GM12875 (cell line): ENCODE measurements around the gene ARHGAP42.

Experiments used
- H3K4me3 ChIP-seq: one replicate; pipeline ENCODE4 v1.5.1; 2011; ENCODE audit warnings: low read depth, low read length, control low read depth
- CTCF ChIP-seq: IDR thresholded peaks from 2 replicates; pipeline ENCODE4 v1.5.1; 2011; ENCODE audit warnings: low read depth, mild to moderate bottlenecking, control low read depth, inconsistent platforms, low read length, moderate library complexity, borderline replicate concordance; ENCODE audit not compliant: insufficient read depth

ARHGAP42 gene

GRCh38 chr11:100785148-100785983 is 98.3 kb downstream of the ARHGAP42 start:
- no peak overlapping the region for H3K4me3 ChIP-seq
- TF ChIP-seq CTCF = no peak

DNA sequence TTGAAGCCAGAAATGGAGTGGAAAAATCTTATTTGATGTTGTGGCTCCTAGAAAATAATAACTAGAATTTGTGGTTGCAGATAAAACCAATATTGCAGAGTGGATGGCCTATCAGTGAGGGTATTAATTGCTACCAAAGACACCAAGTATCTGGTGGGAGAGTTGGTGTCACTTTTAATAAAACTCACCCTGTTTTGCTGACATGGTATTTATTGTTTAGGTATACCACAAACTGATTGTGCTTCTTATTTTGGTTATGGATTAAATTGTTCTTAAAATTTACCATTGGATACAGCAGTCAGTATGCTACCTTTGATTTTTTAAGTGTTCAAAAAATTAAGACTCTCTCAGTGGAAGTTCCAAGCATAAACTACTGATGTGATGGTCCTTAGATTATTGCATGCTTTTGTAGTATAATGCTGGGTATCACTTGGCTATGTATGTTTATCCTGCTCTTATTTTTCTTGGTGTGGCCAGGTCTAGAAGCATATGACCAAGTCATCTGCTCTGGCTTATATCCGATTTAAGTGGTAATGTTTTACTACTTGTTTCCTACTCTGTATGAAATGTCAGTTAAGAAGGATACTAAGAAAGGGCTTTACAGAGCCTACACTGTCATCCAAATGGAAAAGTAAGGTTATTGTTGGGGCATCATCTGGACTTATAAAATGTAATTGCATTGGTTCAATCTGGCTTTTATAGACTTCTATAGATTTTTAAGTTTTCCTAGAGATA is 101.6 kb downstream of the ARHGAP42 start:
- no peak for TF ChIP-seq CTCF
- no peak overlapping the region for H3K4me3 ChIP-seq

DNA sequence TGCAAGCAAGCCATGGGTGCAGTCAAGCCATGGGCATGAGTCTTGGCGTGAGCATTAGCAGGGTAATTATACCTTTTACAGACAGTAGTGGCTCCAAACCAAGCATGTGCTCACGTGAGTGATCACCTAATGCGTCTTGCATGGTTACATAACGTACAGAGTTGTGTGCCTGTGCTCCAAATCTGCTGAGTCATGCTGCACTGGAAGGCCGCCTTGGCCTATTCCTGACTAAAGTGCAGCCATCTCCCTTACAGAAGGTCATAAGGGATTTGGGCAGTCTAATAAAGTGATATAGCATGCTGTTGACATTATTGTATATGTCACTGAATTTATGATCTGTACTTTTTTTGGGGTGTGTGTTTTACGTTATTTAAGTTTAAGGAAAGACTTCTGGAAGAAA is 102.4 kb downstream of the ARHGAP42 start:
- no peak for TF ChIP-seq CTCF
- H3K4me3 ChIP-seq = no peak overlapping the region

DNA sequence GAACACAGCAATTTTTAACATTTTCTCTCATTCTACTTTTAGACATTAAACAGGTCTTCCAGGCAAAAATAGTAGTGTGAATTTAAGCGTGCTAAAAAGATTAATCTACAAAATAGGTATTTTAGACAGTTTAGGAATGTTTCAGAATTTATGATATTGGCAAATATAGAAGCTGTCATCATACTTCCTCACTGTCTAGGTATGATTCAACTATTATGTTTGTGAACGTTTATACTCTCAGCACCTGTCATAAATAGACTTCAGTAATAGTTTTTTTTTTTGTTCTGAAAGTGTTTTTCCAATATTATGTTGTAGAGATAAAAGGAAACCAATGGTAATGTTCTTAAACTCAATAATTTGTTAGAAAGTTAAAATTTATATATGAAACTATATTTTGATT is 103.0 kb downstream of the ARHGAP42 start:
- no peak for TF ChIP-seq CTCF
- no peak overlapping the region for H3K4me3 ChIP-seq

DNA sequence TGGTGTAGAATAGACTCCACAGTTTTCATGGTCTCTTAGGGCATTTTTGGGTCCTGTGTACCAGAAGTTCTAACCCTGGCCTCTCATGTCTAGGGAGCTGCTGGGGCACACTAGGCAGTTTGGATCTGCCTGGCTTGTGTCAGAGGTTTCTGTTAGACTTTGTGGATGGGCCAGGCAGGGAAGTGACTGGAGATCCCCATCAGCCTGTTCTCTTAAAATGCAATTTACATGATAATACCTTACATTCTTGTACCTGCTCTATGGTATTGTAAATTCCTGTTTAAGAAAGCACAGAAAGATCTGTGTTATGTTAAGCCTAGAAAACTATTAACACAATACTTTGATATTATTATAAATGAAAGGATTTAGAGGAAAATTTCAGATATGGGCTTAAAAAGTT is 104.0 kb downstream of the ARHGAP42 start:
- TF ChIP-seq CTCF = no peak
- no peak overlapping the region for H3K4me3 ChIP-seq

DNA sequence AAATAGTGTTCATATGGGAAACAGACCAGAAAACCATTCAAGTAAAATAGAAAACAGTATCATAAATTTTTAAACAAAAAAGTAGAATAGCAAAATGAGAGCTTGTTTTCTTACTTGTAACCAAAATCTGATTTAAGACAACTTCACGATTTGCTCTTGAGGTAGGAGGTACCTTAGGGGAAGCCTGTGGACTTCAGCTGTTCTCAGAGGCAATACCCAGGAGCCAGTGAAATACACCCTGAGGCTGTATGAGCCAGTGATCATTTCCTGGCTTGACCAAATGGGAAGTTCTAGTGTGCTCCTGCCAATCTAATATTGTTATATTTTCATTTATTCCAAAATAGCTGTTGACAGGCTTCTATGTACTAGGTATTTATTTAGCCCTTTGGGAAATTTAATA is 104.8 kb downstream of the ARHGAP42 start:
- no peak for TF ChIP-seq CTCF
- H3K4me3 ChIP-seq = no peak overlapping the region

- no peak for TF ChIP-seq CTCF
- no peak overlapping the region for H3K4me3 ChIP-seq
Observed at GRCh38 chr11:100793525-100793924, 106.4 kb downstream of the ARHGAP42 start.
